Colonic mucosa (tissue), 4 donors: ENCODE measurements around the gene CEP164. TPM values are rescaled to one million over a fixed set of nuclear protein-coding genes. Genes with fewer than 3 reads are reported as not detected.

Source experiments
- DNase-seq: peaks from one replicate; pipeline ENCODE4 v3.0.0-alpha.2; 2020
- H3K27ac ChIP-seq: fragments of 200-600 bp; one replicate; pipeline ENCODE4 v1.8.0; 2021
- H3K27me3 ChIP-seq: fragments of 200-600 bp; one replicate; pipeline ENCODE4 v1.8.0; 2021
- H3K36me3 ChIP-seq: fragments of 200-600 bp; one replicate; pipeline ENCODE4 v1.8.0; 2021
- H3K4me1 ChIP-seq: fragments of 200-600 bp; one replicate; pipeline ENCODE4 v1.8.0; 2021; ENCODE audit warnings: mild to moderate bottlenecking
- H3K4me3 ChIP-seq: fragments of 200-600 bp; one replicate; pipeline ENCODE4 v1.8.0; 2021
- H3K9ac ChIP-seq, 2 donors: one replicate each; pipeline ENCODE4 v1.7.0; 2013; ENCODE audit warnings: control low read depth in 2 of 2, low read depth in 2 of 2, low read length in 2 of 2
- H3K9me3 ChIP-seq: fragments of 200-600 bp; one replicate; pipeline ENCODE4 v1.8.0; 2021
- intact Hi-C: fragments of 100-400 bp; cut with DNase I; formaldehyde crosslinking; loops from one replicate; pipeline ENCODE4 v1.14.1; 2022
- total RNA-seq, 2 donors: library from RNA; stranded (reverse); fragmentation: NEBNext Ultra II Directional in 1 of 2; extraction: Animal tissue kit (Norgen Biotek cat#: 25700) in 1 of 2; gene quantifications; one replicate each; pipeline ENCODE4 v1.2.1, GENCODE V29; 2021
- TF ChIP-seq, protein P1 (sequence below): fragments of 200-600 bp; IDR thresholded peaks from one replicate; pipeline ENCODE4 v1.8.0; 2022; ENCODE audit warnings: antibody characterized with exemption, mild to moderate bottlenecking
- donor health status: healthy.
- donor health status: DM: no; HTN: no; CAD: no.
- donor health status: DM: no; HTN: no; CAD: no.

The CEP164 gene
- total RNA-seq, 2 donors from 2014 or later = 12.4 to 19.2 TPM

DNA sequence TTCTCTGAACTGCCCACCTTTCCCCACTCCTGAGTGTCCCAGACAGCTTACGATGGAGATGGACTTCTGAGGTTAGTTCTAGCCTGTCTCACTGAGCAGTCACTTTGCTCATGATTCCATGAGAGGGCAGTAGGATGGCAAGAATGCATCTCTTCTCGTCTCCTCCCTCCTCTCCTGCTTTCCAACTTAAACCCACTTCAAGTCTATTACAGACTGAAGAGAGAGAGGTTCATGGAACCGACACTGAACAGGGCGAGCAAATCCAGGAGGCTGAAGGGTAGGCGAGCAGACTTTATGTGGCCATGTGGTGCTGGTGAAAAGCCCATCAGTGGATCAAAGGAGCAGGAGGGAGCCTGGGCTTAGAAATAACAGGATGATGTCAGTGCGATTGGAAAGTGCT, 38.6 kb downstream of the CEP164 start:
- Histone ChIP-seq H3K9ac (no peak overlapping the region), H3K4me1 (no peaks in the 10 kb centered on the region), H3K27me3 (no peaks in the 10 kb centered on the region), H3K4me3 (no peak overlapping the region), H3K9me3 (no peaks in the 10 kb centered on the region), H3K27ac (no peak overlapping the region), H3K36me3 (no peaks in the 10 kb centered on the region)
- DNase-seq = no peak
- intact Hi-C loops = no loop called here
- TF ChIP-seq, protein P1, sequence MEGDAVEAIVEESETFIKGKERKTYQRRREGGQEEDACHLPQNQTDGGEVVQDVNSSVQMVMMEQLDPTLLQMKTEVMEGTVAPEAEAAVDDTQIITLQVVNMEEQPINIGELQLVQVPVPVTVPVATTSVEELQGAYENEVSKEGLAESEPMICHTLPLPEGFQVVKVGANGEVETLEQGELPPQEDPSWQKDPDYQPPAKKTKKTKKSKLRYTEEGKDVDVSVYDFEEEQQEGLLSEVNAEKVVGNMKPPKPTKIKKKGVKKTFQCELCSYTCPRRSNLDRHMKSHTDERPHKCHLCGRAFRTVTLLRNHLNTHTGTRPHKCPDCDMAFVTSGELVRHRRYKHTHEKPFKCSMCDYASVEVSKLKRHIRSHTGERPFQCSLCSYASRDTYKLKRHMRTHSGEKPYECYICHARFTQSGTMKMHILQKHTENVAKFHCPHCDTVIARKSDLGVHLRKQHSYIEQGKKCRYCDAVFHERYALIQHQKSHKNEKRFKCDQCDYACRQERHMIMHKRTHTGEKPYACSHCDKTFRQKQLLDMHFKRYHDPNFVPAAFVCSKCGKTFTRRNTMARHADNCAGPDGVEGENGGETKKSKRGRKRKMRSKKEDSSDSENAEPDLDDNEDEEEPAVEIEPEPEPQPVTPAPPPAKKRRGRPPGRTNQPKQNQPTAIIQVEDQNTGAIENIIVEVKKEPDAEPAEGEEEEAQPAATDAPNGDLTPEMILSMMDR = no peak

DNA sequence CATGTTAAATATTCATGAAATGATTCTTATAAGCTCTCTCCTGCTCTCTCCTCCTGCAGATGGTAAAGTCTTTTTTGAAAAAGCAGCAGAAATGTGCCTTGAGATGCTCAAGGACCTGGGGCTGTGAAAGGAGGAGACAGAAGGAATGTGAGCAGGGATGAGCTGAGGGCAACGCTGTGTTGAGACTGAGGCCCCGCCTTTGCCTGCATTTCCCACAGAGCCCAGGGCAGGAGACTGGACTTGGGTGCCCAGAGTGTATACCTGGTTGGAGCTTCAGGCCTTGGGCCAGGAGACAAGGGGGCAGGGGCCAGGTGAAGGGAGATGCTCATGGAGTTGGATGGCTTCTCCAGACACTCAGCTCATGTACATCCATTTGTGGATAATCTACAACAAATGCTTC, 39.2 kb downstream of the CEP164 start:
- no peaks in the 10 kb centered on the region for H3K36me3 ChIP-seq
- H3K9me3 ChIP-seq = no peaks in the 10 kb centered on the region
- H3K27ac ChIP-seq = no peak overlapping the region
- no peaks in the 10 kb centered on the region for H3K4me1 ChIP-seq
- H3K9ac ChIP-seq = no peak overlapping the region
- intact Hi-C loops = no loop called here
- H3K27me3 ChIP-seq = no peaks in the 10 kb centered on the region
- H3K4me3 ChIP-seq = no peak overlapping the region
- no peak for DNase-seq
- TF ChIP-seq, protein P1 = no peak

DNA sequence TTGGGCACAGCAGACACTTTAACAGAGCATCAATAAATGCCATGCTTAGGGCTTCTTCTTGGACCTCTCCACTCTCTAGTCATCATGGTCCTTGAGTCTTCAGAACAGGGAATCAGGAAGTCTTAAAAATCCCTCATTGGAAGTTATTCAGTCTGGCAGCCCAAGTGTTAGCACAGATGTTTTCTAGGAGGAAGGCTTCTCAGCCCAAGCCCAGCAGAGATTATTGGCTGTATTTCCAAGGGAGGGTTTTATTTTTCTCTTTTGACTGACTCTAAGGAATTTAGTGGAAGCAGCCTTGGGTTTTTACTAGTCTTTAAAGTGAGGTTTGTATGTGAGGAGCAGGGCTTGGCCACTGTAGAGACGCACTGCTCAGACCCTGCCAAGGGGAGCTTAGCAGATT, 41.9 kb downstream of the CEP164 start:
- TF ChIP-seq, protein P1 = no peak
- DNase-seq = no peak
- no peaks in the 10 kb centered on the region for H3K36me3 ChIP-seq

DNA sequence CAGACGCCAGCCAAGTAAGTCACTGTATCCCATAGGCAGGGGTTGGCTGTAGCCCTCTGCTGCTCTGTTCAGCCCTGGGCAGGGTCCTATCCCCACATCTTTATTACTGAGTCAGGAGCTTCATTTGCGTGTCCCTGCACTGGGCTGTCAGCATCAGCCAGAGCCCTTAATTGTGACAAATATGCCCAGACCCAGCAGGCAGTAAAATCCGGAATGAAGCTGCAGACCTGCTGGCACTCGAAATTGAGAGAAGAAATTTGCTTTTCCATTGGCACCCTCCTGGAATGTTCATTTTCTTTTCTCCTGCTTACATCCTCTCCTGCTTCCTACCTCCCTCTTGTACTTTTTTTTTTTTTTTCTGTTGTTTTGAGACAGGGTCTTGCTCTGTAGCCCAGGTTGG, 43.8 kb downstream of the CEP164 start:
- intact Hi-C loops = no loop called here
- Histone ChIP-seq H3K27ac (no peak overlapping the region), H3K4me3 (no peak overlapping the region), H3K4me1 (no peaks in the 10 kb centered on the region), H3K36me3 (no peaks in the 10 kb centered on the region), H3K9me3 (no peaks in the 10 kb centered on the region), H3K9ac (no peak overlapping the region), H3K27me3 (no peaks in the 10 kb centered on the region)
- DNase-seq = no peak
- TF ChIP-seq, protein P1 = no peak

More for the DNA sequence above, 41.9 kb downstream of the CEP164 start:
- H3K27me3 ChIP-seq = no peaks in the 10 kb centered on the region
- H3K9ac ChIP-seq = no peak overlapping the region
- intact Hi-C loops = no loop called here
- no peaks in the 10 kb centered on the region for H3K4me1 ChIP-seq
- no peak overlapping the region for H3K4me3 ChIP-seq
- H3K27ac ChIP-seq = no peak overlapping the region
- no peaks in the 10 kb centered on the region for H3K9me3 ChIP-seq

DNA sequence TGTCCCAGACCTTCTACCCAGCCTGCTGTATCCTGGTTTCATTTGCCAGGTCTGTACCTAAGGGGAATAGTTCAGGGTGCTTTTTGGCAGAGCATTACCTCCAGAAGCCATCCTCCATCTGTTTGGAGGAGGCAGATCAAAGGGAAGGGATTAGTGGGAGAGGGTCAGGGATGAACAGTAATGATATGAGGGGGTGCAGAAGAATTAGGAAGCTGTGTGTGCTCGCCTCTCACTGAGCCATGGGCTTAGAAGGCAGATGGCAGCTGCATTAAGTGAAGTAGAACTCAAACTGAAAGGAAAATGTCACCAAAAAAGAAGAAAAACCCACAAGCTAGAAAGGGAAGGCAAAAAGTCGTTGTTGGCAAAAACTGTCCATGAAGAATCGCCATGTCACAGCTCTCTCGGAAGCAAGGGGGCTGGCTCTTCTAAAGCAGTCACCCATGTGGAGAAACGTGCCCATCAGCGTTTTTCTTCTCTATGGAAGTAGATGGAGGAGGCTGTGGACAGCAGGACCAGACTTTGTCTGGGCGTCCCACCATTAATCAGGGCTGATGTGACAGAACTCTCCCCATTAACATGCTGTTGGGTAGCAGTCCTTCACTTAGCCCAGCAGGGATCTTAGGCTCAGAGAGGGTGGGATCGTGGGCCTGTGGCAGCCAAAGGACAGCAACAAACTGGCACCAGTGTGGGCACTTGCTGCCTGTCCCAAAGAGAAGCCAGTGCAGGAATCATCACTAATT, 46.8 kb downstream of the CEP164 start:
- no peaks in the 10 kb centered on the region for H3K4me1 ChIP-seq
- no peaks in the 10 kb centered on the region for H3K27me3 ChIP-seq
- no peak overlapping the region for H3K4me3 ChIP-seq
- no peak for DNase-seq
- TF ChIP-seq, protein P1 = no peak
- H3K9me3 ChIP-seq = no peaks in the 10 kb centered on the region
- no peaks in the 10 kb centered on the region for H3K36me3 ChIP-seq
- intact Hi-C loops = no loop called here
- no peak overlapping the region for H3K9ac ChIP-seq
- H3K27ac ChIP-seq = no peak overlapping the region
